Esophagus muscularis mucosa (tissue), 4 donors: ENCODE measurements around the gene ABHD13.

Experiments
- EP300 ChIP-seq: sonication (generic); formaldehyde crosslinking; IDR thresholded peaks from one replicate; pipeline ENCODE4 v1.6.1; 2017; ENCODE audit warnings: antibody characterized with exemption
- POLR2A ChIP-seq: fragments of 450-650 bp; IDR thresholded peaks from one replicate; pipeline ENCODE4 v1.6.1; 2017; ENCODE audit warnings: antibody characterized with exemption, moderate library complexity, mild to moderate bottlenecking, low read depth
- POLR2AphosphoS5 ChIP-seq, 2 donors: sonication (generic); formaldehyde crosslinking; IDR thresholded peaks; one replicate each; pipeline ENCODE4 v1.6.1; 2017; ENCODE audit warnings: antibody characterized with exemption in 2 of 2
- TF ChIP-seq, protein P1 (sequence below), 3 experiments: fragments of 200-600 bp in 2 of 3; fragments of 450-650 bp in 1 of 3; sonication (generic) in 2 of 3; IDR thresholded peaks; one replicate each; pipeline ENCODE4 v1.5.1; 2017 to 2019; ENCODE audit warnings: antibody characterized with exemption in 3 of 3, mild to moderate bottlenecking in 2 of 3, moderate library complexity in 1 of 3

- TF ChIP-seq, protein P1, sequence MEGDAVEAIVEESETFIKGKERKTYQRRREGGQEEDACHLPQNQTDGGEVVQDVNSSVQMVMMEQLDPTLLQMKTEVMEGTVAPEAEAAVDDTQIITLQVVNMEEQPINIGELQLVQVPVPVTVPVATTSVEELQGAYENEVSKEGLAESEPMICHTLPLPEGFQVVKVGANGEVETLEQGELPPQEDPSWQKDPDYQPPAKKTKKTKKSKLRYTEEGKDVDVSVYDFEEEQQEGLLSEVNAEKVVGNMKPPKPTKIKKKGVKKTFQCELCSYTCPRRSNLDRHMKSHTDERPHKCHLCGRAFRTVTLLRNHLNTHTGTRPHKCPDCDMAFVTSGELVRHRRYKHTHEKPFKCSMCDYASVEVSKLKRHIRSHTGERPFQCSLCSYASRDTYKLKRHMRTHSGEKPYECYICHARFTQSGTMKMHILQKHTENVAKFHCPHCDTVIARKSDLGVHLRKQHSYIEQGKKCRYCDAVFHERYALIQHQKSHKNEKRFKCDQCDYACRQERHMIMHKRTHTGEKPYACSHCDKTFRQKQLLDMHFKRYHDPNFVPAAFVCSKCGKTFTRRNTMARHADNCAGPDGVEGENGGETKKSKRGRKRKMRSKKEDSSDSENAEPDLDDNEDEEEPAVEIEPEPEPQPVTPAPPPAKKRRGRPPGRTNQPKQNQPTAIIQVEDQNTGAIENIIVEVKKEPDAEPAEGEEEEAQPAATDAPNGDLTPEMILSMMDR (IDR thresholded peaks at IDR 0.05): no peak
- TF ChIP-seq POLR2A (no peak), EP300 (no peak), POLR2AphosphoS5 (IDR thresholded peaks at IDR 0.05) (no peak)
Observed at GRCh38 chr13:108267347-108267746, 49.2 kb downstream of the ABHD13 start.
